Hepatocyte (in vitro differentiated cells): Measurements from ENCODE around the gene MGLL. TPM values are rescaled to one million over a fixed set of nuclear protein-coding genes. Genes with fewer than 3 reads are reported as not detected.
"Not testable (repeated sequence)": the region's sequence is repeated elsewhere in the genome, so short reads cannot be mapped to it uniquely, and the experiment has no call there.

Experiments
- DNase-seq: peaks from one replicate; pipeline ENCODE4 v3.0.0-alpha.2; 2016; ENCODE audit warnings: low spot score
- H2AFZ ChIP-seq: fragments of 200-600 bp; sonication (generic); 2 replicates; pipeline ENCODE4 v1.6.0; 2016; ENCODE audit warnings: antibody characterized with exemption, mild to moderate bottlenecking
- H3K27ac ChIP-seq: fragments of 200-600 bp; sonication (generic); 2 replicates; pipeline ENCODE4 v1.5.1; 2016; ENCODE audit warnings: mild to moderate bottlenecking
- H3K27me3 ChIP-seq: fragments of 200-600 bp; sonication (generic); 2 replicates; pipeline ENCODE4 v1.6.1; 2016
- H3K36me3 ChIP-seq: fragments of 200-600 bp; sonication (generic); replicated peaks from 2 replicates; pipeline ENCODE4 v1.5.1; 2016; ENCODE audit warnings: low read depth; ENCODE audit not compliant: insufficient read depth
- H3K4me1 ChIP-seq: fragments of 200-600 bp; sonication (generic); 2 replicates; pipeline ENCODE4 v1.5.1; 2016; ENCODE audit warnings: mild to moderate bottlenecking, moderate library complexity; ENCODE audit not compliant: insufficient read depth
- H3K4me2 ChIP-seq: fragments of 200-600 bp; sonication (generic); 2 replicates; pipeline ENCODE4 v1.6.0; 2016
- H3K4me3 ChIP-seq: fragments of 200-600 bp; sonication (generic); 2 replicates; pipeline ENCODE4 v1.5.1; 2016; ENCODE audit warnings: mild to moderate bottlenecking
- H3K79me2 ChIP-seq: fragments of 200-600 bp; sonication (generic); 2 replicates; pipeline ENCODE4 v1.6.0; 2017; ENCODE audit warnings: mild to moderate bottlenecking
- H3K9me2 ChIP-seq: fragments of 200-600 bp; sonication (generic); replicated peaks from 2 replicates; pipeline ENCODE4 v1.6.0; 2017; ENCODE audit warnings: mild to moderate bottlenecking; ENCODE audit not compliant: insufficient read depth
- H3K9me3 ChIP-seq: fragments of 200-600 bp; sonication (generic); 2 replicates; pipeline ENCODE4 v1.5.1; 2016; ENCODE audit warnings: low read depth, mild to moderate bottlenecking
- H4K20me1 ChIP-seq: fragments of 200-600 bp; sonication (generic); 2 replicates; pipeline ENCODE4 v1.6.0; 2016; ENCODE audit warnings: mild to moderate bottlenecking; ENCODE audit not compliant: insufficient read depth, poor library complexity, severe bottlenecking
- CTCF ChIP-seq: fragments of 200-600 bp; sonication (generic); IDR thresholded peaks from 2 replicates; pipeline ENCODE4 v1.5.1; 2016; ENCODE audit warnings: antibody characterized with exemption, mild to moderate bottlenecking; ENCODE audit not compliant: poor library complexity
- EZH2 ChIP-seq: fragments of 200-600 bp; sonication (generic); IDR thresholded peaks from 2 replicates; pipeline ENCODE4 v1.6.1; 2016; ENCODE audit warnings: antibody characterized with exemption, mild to moderate bottlenecking, borderline replicate concordance
- EZH2phosphoT487 ChIP-seq: fragments of 200-600 bp; sonication (generic); IDR thresholded peaks from one replicate; pipeline ENCODE4 v1.6.1; 2018; ENCODE audit warnings: antibody characterized with exemption, mild to moderate bottlenecking, low read depth, moderate library complexity; ENCODE audit not compliant: unreplicated experiment, severe bottlenecking
- WGBS: methylation state at CpG from one replicate; pipeline ENCODE4 v1.1.6; 2016; ENCODE audit warnings: low lambda C conversion rate; ENCODE audit errors: missing lambda C conversion rate; 5-methylcytosine and 5-hydroxymethylcytosine counted together
- polyA plus RNA-seq: library from polyadenylated mRNA; unstranded; fragments of >200 nt; fragmentation: Nextera tagmentation; extraction: Ambion mirVana; gene quantifications from 2 replicates; pipeline ENCODE4 v1.2.1, GENCODE V29; 2016
- total RNA-seq: library from RNA; depleted of rRNA; stranded (reverse); fragments of >200 nt; gene quantifications from 2 replicates; pipeline ENCODE4 v1.2.3, GENCODE V29; 2014

Gene MGLL
- total and polyA plus RNA-seq, 2 experiments from 2014 or later: 7.3 to 21.4 TPM

- no peak overlapping the region for H3K27ac ChIP-seq
- H3K36me3 ChIP-seq: no peaks in the 10 kb centered on the region
- no peak overlapping the region for H2AFZ ChIP-seq
- no peak overlapping the region for H3K4me3 ChIP-seq
- H3K4me2 ChIP-seq: no peak overlapping the region
- DNase-seq: no peak
- no peaks in the 10 kb centered on the region for H3K9me2 ChIP-seq
- WGBS: 90% methylated on average over 7 of the region's 7 CpGs
- H3K9me3 ChIP-seq: no peaks in the 10 kb centered on the region
- no peaks in the 10 kb centered on the region for H3K4me1 ChIP-seq
- TF ChIP-seq CTCF: no peak
- TF ChIP-seq EZH2phosphoT487: no peak
- H3K79me2 ChIP-seq: no peaks in the 10 kb centered on the region
- H3K27me3 ChIP-seq: no peaks in the 10 kb centered on the region
- H4K20me1 ChIP-seq: no peaks in the 10 kb centered on the region
Observed at GRCh38 chr3:127706312-127706711, 116.0 kb downstream of the MGLL start.

GRCh38 chr3:127704840-127705239, 117.5 kb downstream of the MGLL start:
- H3K9me3 ChIP-seq, H3K27ac ChIP-seq, DNase-seq, H2AFZ ChIP-seq, H3K4me2 ChIP-seq, H3K4me3 ChIP-seq, H3K4me1 ChIP-seq, H3K27me3 ChIP-seq, H3K36me3 ChIP-seq, H4K20me1 ChIP-seq, H3K9me2 ChIP-seq, H3K79me2 ChIP-seq: not testable (repeated sequence)
- 87% methylated on average over 4 of the region's 4 CpGs for WGBS

- Histone ChIP-seq H3K4me3 (no peak overlapping the region), H3K9me3 (no peaks in the 10 kb centered on the region), H2AFZ (no peak overlapping the region), H4K20me1 (no peaks in the 10 kb centered on the region), H3K9me2 (no peaks in the 10 kb centered on the region), H3K27ac (no peak overlapping the region), H3K79me2 (no peaks in the 10 kb centered on the region), H3K4me2 (no peak overlapping the region), H3K27me3 (no peaks in the 10 kb centered on the region), H3K36me3 (no peaks in the 10 kb centered on the region), H3K4me1 (peaks cover 12% of the 10 kb centered on the region)
- no peak for TF ChIP-seq EZH2
- no peak for TF ChIP-seq CTCF
- TF ChIP-seq EZH2phosphoT487: no peak
- DNase-seq: no peak
- 75% methylated on average over 4 of the region's 4 CpGs for WGBS
Observed at GRCh38 chr3:127702151-127702578, 120.2 kb downstream of the MGLL start.

GRCh38 chr3:127701280-127701911, 120.9 kb downstream of the MGLL start:
- Histone ChIP-seq H3K4me1 (peaks cover 19% of the 10 kb centered on the region), H3K27me3 (no peaks in the 10 kb centered on the region), H3K4me2 (no peak overlapping the region), H3K9me3 (no peaks in the 10 kb centered on the region), H3K9me2 (no peaks in the 10 kb centered on the region), H4K20me1 (no peaks in the 10 kb centered on the region), H3K36me3 (no peaks in the 10 kb centered on the region), H3K79me2 (no peaks in the 10 kb centered on the region), H2AFZ (no peak overlapping the region), H3K27ac (no peak overlapping the region), H3K4me3 (no peak overlapping the region)
- no peak for DNase-seq
- TF ChIP-seq EZH2 (no peak), CTCF (no peak), EZH2phosphoT487 (no peak)
- 93% methylated on average over 11 of the region's 11 CpGs for WGBS
